GM12892 (cell line): ENCODE data around the gene CDCA4.

Experiments used
- POLR2A ChIP-seq: IDR thresholded peaks from 2 replicates; pipeline ENCODE4 v1.6.1; 2011; ENCODE audit warnings: low read depth, low read length, control low read depth
- POLR2AphosphoS5 ChIP-seq: IDR thresholded peaks from 2 replicates; pipeline ENCODE4 v1.6.1; 2011; ENCODE audit warnings: low read depth, low read length, control low read depth
- TAF1 ChIP-seq: IDR thresholded peaks from 2 replicates; pipeline ENCODE4 v1.6.1; 2011; ENCODE audit warnings: low read depth, mild to moderate bottlenecking, control low read depth, low read length, borderline replicate concordance

DNA sequence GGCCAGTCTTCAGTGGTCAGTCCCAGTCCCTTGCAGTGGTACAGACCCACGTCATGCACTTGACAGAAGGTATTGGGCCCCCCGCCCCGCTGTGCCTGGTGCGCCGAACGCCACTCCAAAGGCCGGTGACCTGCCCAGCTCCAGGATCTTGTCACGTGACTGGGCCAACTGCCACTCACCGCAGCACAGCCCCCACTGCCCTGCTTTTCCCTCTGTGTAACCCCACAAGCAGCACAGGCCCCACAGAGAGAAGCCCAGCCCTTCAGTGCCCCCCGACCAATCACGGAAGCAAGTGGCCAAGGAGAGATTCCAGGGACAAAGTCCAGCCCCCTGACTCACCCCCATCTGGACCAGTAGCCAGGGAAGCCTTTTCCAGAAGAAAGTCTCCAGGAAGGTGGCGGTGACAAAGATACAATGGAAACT, 43.8 kb upstream of the CDCA4 start:
- TF ChIP-seq POLR2AphosphoS5 (no peak; the same call in 1 of the 2 replicates), TAF1 (no peak), POLR2A (no peak)
